GM18502 (cell line): ENCODE measurements around the gene GPR45.

Experiments
- ATAC-seq: cut with Tn5 transposase; IDR thresholded peaks from one replicate; pipeline ENCODE4 v1.9.1; 2021; ENCODE audit warnings: mild to moderate bottlenecking; ENCODE audit not compliant: unreplicated experiment, poor library complexity

Gene GPR45, protein sequence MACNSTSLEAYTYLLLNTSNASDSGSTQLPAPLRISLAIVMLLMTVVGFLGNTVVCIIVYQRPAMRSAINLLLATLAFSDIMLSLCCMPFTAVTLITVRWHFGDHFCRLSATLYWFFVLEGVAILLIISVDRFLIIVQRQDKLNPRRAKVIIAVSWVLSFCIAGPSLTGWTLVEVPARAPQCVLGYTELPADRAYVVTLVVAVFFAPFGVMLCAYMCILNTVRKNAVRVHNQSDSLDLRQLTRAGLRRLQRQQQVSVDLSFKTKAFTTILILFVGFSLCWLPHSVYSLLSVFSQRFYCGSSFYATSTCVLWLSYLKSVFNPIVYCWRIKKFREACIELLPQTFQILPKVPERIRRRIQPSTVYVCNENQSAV

DNA sequence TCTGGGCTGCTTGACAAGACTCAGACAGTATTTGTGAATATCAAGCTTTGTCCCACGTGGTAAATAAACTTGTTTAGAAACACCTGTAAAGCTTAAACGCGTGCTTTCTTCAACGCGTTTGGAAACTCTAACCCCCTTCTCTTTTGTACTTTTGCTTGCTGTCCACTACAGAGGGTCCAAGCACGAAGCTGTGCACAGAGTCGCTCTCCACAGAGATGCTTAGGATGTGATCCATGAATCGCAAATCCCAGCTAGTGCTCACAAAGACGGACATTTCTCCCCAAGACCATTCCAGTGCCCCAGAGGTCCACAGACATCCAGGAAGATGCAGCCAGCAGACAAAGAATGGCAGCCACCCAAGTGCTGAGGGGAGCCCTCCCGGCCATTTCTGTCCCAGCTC is at the start of gene GPR45:
Gene GPR45, plus strand, starts transcription at position 301 of the 400 bp plus-strand sequence. CDS start 116 bp downstream, outside the sequence.
- ATAC-seq: no peak

DNA sequence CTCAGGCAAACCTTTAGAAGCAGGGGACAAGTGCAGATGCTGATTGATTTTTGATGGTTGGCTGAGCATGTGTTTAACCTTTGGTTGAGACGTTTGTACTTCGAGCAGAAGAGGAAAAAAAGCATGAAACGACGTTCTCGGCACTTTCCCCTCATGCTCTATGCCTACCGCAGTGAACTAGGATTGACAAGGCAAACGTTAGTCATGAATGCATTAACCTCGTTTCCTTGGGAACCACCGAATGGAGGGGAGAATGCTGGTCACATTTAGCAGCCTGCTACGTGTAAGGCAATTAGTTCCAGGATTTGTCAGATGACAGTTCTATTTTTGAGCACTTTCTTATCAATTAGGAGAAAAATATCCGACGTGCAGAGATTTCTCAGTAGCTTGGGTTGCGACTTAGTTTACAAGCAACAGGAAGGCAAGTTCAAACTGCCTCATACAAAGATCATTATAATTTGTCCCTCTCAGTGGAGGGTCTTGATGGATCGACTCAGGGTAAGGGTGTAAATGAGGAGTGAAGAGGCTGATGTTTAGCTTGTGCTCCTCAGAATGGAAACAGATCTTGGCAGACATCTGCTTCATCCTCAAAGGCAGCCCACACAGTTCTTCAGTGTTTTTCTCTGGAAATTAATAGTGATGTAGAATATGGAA is 47.4 kb upstream of the GPR45 start:
- no peak for ATAC-seq

DNA sequence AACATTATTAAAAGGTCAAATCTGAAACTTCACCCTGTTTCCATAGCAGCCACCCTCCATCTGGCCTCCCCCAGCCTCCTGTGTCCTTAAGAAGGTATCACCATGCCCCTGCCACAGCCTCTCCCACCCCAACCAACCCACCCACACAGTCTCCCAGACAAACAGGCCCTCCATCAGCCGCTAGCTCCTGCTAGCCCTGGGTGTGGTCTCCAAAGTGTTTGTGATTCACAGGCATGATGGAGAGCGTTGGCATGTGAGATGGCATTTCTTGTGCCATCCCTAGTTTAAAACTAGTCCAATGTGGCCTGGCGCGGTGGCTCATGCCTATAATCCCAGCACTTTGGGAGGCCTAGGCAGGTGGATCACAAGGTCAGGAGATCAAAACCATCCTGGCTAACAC is 44.9 kb upstream of the GPR45 start:
- no peak for ATAC-seq

DNA sequence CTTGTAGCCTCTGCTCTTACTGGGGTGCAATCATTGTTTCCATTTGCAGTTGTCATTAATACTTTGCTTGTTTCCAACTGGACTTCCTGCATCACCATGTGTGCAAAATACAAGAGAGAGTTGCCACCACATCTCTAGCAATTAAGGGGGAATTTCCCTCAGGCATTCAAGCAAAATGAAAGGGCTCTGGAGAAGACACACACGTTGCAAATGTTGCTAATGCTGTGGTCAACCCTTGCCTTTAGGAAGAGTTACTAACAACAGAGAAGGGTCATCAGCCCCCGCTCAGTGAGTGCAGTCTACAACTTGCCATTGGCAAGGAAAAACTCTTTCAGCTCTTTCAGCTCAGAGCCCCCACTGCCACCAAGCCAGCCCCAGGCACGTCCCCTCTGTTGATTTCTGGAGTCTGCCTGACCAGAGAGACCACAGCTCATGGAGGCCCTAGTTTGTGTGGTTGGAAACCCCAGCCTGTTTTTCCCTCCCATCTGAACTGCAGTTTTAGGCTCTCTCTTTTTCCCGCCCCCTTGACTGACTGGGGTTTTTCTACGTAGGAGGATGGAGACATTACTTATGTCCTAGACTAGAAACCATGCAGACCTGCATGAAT is 25.9 kb upstream of the GPR45 start:
- ATAC-seq: no peak

DNA sequence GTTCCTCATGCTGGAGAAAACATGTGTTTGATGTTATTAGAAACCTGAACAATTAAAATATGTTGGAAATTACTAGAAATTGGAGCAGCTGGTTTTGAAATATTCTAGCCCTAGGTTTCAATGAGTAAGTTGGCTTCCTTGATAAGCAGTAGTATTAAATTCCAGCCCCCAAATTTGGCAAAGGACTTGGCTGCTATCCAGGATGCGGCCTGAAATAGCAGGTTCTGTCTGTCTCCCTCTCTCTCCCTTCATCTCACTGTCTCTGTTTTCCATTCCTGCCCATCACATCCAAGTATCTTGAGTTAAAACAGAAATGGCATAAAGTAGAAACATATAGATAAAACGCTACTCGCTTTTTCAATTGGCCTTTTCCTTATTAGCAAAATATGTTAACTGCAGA is 20.9 kb upstream of the GPR45 start:
- no peak for ATAC-seq

DNA sequence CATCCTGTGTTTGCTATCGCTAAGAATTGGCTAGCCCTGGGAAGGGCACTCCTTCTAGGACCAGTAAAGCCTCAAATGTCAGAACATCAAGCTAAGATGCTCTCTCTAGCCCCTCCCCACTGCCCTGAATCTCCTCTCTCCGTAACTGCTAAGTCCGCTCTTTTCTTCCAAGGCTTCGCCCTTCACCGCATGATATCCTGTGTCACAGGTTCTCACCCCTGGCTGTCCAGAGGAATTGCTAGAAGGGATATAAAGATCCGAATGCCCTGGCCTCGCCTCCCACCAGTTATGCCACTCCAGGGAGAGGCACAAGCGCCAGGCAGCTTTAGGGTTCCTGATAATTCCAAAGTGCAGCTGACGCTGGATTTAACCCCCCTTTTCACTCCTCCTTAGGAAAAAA is 17.1 kb upstream of the GPR45 start:
- ATAC-seq: no peak

DNA sequence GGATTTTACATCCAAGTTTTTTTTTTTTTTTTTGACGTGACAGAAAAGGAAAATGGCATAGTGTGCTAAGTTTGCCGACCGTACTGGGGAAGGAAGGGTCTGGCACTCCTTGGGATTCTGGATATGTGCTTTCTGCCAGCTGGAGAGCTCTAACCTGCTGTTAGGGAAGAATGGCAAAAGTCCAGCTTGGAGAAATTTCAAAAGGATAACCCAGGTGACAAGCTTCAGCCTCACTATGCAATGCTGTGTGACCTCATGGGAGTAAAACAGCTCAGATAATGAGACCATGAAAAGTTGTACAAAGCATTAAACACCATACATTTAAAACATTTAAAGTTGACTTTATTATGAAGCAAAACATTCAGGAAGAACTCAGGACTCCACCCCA is 10.3 kb upstream of the GPR45 start:
- ATAC-seq: no peak

DNA sequence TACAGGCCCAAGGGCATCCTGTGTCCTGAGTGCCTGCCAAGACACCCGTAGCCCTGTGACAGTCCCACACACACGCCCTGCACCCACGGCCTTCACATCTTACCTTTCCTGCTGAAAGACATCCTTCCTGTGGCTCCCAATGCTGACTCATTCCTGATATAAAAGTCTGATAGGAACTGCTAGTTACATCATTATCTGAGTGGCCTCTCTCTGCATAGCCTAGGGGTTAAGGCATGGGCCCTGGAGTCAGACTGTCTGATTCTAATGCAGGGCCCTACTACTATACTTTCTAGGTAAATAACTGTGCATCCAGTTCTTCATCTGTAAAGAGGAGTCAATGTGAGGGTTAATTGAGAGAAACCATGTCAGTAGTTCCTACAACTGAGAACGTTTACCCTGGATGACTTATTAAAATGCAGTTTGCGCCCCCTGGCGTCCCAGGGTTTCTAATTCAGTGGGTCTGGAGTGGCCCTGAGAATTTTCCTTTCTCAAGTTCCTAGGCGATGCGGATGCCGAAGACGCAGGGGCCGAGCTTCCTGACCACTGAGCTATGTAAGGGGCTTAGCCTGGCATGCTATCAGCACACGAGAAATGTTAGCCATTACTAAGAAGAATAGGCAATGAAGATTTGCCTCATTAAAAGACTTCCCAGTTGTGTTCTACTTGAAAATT is 6.0 kb upstream of the GPR45 start:
- peak; percentile 80 for ATAC-seq

DNA sequence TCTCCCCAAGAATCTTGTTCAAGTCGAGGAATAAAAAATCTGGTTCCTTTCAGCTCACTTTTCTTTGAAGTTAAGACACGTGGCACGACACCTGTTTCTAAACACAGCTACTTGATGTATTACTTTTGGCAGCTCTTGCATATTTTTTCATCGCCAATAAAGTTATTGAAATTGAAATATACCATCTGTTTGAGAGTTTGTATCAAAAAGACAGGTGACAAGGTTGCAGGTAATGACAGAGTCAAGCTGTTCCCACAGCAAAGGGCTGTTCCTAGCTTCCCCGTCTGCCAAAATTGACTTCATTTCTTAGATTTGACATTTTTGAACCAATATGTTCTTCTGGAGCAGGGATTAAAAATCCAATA is 5.5 kb upstream of the GPR45 start:
- no peak for ATAC-seq

DNA sequence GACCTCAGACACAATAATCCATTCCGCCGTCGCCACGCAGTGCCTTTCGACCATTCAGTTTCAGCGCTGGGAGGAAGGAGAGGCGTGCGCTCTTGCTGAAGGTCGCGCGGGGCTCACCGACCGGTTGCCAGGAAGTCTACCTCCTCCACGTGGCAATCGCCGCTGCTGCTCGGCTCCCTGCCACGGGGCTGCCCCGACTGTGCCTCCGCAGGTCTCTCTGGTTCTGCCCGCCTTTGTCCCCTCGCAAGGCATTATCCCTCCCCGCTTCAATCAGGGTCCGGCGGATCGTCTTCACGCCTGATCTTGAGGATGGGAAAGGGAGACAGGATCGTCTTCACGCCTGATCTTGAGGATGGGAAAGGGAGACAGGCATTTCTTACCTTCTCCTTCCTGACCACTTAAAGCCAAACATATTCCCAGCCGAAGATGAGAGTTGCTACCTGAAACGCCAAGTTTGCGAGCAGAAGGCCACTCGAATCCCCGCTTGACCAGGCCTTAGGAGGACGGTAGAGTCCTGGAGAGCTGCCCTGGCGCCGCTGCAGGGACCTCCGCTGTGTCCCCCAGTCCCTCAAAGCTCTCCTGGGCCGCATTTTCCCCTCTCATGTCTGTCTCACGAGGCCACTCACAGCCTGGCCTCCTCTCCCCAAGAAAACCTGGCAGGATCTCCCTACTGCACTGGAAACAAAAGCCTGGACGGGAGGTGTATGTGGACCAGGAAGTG is 4.3 kb upstream of the GPR45 start:
- ATAC-seq: no peak

DNA sequence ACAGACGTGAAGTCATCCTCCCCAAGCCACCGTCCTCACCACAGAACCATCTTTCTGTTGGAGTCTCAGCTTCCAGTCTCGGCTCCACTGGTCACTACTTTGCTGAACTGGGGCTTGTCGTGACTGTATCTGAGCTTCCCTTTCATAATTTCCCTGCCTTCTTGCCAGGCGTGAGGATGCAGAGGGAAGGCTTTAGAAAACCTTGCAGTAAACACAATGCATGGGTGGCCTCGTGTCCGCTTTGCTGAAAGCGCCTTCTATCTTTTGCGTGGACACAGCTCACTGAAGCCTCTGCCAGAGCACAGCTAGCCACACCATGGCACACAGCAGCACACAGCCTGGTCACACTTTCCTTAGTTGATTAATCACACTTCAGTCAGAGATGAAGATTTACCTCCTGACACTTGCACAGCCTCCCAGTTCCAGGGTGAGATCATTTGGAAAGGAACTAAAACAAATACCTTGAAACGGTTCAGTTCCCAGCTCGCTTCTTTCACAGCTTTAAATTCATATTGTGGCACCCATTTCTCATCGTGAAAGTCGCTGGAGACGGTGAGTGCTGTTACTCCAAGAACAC is 2.8 kb upstream of the GPR45 start:
- ATAC-seq: no peak

DNA sequence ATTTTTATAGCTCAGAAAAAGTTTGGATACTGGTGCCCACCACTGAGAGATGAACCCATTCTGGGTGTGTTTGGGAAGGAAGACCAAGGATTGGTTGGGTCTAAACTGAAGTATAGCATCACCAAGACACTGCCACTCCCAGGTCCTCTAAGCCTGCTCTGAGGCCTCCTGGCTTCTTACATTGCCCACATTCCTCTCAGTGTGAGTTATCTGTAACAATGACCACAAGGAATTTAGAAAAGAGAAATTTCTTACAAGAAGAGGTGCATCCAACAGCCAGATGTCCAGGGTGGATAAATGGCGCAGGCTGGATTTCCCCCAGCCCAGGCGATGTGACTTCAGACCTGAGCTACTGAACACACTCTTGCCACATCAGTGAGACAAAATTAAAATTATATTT is 1.6 kb upstream of the GPR45 start:
- no peak for ATAC-seq

DNA sequence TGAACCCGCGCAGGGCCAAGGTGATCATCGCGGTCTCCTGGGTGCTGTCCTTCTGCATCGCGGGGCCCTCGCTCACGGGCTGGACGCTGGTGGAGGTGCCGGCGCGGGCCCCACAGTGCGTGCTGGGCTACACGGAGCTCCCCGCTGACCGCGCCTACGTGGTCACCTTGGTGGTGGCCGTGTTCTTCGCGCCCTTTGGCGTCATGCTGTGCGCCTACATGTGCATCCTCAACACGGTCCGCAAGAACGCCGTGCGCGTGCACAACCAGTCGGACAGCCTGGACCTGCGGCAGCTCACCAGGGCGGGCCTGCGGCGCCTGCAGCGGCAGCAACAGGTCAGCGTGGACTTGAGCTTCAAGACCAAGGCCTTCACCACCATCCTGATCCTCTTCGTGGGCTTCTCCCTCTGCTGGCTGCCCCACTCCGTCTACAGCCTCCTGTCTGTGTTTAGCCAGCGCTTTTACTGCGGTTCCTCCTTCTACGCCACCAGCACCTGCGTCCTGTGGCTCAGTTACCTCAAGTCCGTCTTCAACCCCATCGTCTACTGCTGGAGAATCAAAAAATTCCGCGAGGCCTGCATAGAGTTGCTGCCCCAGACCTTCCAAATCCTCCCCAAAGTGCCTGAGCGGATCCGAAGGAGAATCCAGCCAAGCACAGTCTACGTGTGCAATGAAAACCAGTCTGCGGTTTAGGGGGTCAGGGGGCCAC is 897 bp downstream of the GPR45 start:
- no peak for ATAC-seq

DNA sequence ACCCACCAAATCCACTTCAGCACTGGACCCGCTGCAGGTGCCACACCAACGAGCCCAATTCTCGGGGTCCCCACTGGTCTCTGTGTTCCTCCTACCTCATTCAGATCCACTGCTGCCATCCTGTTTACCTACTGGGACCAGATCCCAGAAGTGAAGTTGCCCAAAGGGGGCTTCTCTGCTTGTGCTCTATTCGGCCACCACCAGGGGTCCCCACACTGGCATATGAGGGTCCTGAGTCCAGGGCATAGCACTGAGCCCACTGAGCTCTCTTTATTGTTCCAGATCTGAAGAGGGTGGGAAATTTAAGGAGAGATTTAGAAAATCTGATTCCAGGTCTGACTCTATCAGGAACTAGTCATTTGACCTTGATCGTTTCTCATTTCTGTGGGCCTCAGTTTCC is 2.4 kb downstream of the GPR45 start:
- ATAC-seq: no peak

DNA sequence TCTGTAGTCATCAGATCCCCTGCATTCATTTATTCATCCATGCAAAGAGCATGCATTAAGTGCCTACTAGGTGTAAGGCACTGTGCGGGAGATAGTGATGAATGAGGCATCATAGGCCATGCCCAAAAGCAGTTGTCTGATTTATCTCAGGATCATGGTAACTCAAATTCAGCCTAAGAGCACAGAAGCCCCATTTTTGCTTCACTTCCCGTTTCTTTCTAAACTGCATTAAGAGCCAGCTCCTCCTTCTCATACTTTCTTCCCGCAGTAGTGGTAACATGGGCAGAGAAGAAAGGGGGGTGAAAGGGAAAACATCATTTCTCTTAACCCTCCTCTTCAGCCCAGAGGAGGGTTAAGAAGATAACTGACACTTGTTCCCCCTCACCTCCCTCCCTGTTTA is 2.9 kb downstream of the GPR45 start:
- ATAC-seq: no peak

DNA sequence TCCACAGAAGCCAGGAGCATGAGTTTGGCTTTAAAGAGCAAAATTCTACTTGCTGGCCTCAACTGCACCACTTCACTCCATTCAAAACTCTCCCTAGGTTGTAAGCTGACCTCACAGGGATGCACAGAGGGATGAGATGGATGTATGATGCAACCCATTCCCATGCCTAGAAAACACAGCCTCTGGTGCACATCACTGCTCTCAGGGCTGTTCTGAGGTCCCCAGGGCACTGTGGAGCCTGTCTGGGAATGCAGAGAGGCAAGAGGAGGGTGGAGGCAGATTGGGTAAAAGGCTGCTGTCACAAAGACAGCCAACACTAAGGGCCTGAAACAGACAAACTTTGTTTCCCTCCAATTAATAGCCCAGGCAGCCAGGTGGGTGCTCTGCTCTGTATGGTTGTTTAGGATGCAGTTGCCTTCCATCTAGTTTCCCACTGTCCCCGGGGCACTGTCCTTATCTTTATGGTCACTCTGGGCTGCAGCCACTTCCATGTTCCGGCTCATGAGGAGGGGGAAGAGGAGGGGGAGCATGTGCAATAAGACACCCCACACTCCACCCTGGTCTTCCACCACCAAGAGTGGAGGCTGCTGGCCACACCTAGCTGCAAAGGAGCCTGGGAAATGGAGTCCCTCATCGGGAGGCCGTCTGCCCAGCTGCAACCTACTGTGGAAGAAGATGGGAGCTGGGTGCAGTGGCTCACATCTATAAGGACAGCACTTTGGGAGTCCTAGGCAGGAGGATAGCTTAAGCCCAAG is 7.0 kb downstream of the GPR45 start:
- no peak for ATAC-seq

DNA sequence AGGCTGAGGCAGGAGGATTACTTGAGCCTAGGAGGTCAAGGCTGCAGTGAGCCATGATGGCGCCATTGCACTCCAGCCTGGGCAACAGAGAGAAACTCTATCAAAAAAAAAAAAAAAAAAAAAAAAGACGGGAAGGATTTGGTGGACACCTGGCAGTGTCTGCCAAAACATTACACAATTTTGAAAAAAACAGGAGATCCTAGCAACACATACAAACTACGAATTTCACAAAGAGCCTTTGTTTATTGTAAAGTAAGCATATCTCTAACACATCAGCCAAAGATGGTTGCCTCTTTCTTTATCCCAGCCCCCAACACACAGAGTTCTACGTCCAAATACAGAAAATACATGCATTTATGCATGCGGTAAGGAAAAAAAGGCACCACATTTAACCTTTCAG is 7.6 kb downstream of the GPR45 start:
- ATAC-seq: no peak

DNA sequence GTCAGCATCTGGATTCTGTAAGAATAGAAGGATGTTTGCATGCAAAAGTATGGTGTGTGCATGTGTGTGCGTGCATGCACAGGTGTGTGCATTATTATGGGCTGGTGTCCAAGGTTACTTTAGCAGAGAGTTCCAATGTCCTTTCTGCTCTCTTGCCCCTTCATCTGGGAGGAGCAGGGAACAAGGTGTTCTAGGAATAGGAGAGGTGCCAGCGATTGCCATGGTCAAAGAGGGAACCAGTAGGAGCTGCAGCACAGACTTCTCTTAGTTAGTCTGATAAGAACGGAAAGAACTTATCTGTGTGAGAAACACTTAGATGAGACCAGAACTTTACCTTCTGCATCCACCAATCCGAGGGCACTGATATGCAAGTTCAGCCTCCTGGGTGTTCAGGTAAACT is 8.3 kb downstream of the GPR45 start:
- ATAC-seq: no peak
